ENCODE measurements around the gene NFIB. TPM values are rescaled to one million over a fixed set of nuclear protein-coding genes. Genes with fewer than 3 reads are reported as not detected.
A peak's percentile ranks its signal among the peaks of the same experiment; 100 is the strongest.

The NFIB gene
- total RNA-seq, 2 donors from 2014 or later, result 5.3 to 14.1 TPM

DNA sequence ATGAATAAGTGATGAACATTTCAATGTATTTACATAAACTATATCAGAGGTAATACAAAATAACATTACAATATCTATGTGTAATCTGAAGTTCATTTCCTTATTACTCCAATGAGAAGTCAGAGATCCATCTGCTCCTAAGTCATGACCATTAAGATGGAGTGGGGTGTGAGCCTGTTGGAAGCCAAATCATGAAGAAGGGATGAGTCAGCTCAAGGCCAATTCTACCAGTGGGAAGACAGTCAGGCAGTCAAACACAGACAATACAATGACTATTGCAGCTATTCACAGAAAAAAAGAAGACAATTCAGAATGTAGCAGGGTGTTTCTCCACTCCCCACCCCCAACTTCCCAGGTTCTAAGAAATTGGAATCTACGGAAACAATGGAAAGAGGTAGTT is 155.0 kb downstream of the NFIB start:
- Histone ChIP-seq H3K9me3 (ENCODE audit: control insufficient read depth, low read length) (no peaks in the 10 kb centered on the region), H3K27ac (ENCODE audit: low read depth, low read length) (no peak overlapping the region), H3K9ac (ENCODE audit: extremely low read depth, low read length, poor library complexity, severe bottlenecking) (no peak overlapping the region), H3K27me3 (ENCODE audit: control insufficient read depth, insufficient read depth, low read length, poor library complexity, severe bottlenecking) (peaks cover 31% of the 10 kb centered on the region), H3K36me3 (ENCODE audit: control insufficient read depth, insufficient read depth, low read length) (no peaks in the 10 kb centered on the region), H3K4me3 (ENCODE audit: low read length) (no peak overlapping the region), H3K4me1 (ENCODE audit: control insufficient read depth, insufficient read depth, low read length) (peaks cover 2% of the 10 kb centered on the region)
- TF ChIP-seq, protein P1, sequence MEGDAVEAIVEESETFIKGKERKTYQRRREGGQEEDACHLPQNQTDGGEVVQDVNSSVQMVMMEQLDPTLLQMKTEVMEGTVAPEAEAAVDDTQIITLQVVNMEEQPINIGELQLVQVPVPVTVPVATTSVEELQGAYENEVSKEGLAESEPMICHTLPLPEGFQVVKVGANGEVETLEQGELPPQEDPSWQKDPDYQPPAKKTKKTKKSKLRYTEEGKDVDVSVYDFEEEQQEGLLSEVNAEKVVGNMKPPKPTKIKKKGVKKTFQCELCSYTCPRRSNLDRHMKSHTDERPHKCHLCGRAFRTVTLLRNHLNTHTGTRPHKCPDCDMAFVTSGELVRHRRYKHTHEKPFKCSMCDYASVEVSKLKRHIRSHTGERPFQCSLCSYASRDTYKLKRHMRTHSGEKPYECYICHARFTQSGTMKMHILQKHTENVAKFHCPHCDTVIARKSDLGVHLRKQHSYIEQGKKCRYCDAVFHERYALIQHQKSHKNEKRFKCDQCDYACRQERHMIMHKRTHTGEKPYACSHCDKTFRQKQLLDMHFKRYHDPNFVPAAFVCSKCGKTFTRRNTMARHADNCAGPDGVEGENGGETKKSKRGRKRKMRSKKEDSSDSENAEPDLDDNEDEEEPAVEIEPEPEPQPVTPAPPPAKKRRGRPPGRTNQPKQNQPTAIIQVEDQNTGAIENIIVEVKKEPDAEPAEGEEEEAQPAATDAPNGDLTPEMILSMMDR (conservative IDR thresholded peaks at IDR 0.05), result no peak
- Mint-ChIP-seq H3K9me3 (no peaks in the 10 kb centered on the region), H3K36me3 (ENCODE audit: low read depth) (no peaks in the 10 kb centered on the region), H3K4me1 (peaks cover 28% of the 10 kb centered on the region), H3K4me3 (no peak overlapping the region), H3K27me3 (ENCODE audit: insufficient read depth) (peaks cover 8% of the 10 kb centered on the region), H3K27ac (no peak overlapping the region)
- 83% methylated on average over 1 of the region's 1 CpG; no CpG with 5 or more reads in 1 of the 2 experiments for WGBS, 2 experiments (ENCODE audit: insufficient coverage in 1 of 2, insufficient read length in 1 of 2)
- no peak for DNase-seq

DNA sequence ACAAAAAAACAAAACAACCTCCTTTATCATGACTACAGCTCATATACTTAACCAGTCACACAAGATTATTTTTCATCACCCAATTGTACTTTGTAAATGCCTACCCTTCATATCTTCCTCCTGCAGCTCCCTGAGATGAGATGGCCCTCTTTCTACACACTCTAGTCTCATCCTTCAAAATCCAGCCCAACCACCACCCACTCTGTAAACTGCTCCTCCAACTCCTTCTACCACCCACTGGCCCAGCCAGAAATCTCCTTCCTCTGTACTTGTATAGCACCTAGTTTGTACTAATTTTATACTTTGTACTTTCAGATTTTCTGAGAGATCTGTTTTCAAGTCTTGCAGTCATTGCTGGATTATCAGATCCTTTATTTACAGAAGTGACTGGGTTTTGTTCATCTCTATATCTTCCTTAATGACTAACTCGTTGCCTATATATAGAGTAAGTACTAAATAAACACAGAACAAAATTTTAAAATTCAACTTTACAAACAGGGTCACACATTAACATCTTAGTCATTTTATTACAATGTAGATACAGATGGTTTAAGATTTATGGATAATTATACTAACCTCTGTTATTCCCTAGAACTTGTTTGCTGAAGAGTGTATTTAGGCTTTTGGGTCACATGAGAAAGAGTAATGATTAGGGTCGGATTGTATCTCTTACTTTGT is 155.7 kb downstream of the NFIB start:
- Mint-ChIP-seq H3K4me1 (peaks cover 32% of the 10 kb centered on the region), H3K27ac (peak overlapping the region; percentile 12), H3K4me3 (no peak overlapping the region), H3K9me3 (no peaks in the 10 kb centered on the region), H3K36me3 (ENCODE audit: low read depth) (no peaks in the 10 kb centered on the region), H3K27me3 (ENCODE audit: insufficient read depth) (peaks cover 8% of the 10 kb centered on the region)
- no peaks in the 10 kb centered on the region for H3K36me3 ChIP-seq (ENCODE audit: control insufficient read depth, insufficient read depth, low read length)
- H3K9ac ChIP-seq (ENCODE audit: extremely low read depth, low read length, poor library complexity, severe bottlenecking), result no peak overlapping the region
- DNase-seq, result no peak
- no peak overlapping the region for H3K27ac ChIP-seq (ENCODE audit: low read depth, low read length)
- 94 to 100% methylated on average over 1 to 2 of the region's 2 CpGs for WGBS, 2 experiments (ENCODE audit: insufficient coverage in 1 of 2, insufficient read length in 1 of 2)
- H3K4me1 ChIP-seq (ENCODE audit: control insufficient read depth, insufficient read depth, low read length), result peaks cover 5% of the 10 kb centered on the region
- no peak overlapping the region for H3K4me3 ChIP-seq (ENCODE audit: low read length)
- H3K27me3 ChIP-seq (ENCODE audit: control insufficient read depth, insufficient read depth, low read length, poor library complexity, severe bottlenecking), result peaks cover 33% of the 10 kb centered on the region
- TF ChIP-seq, protein P1 (conservative IDR thresholded peaks at IDR 0.05), result no peak
- H3K9me3 ChIP-seq (ENCODE audit: control insufficient read depth, low read length), result no peaks in the 10 kb centered on the region

DNA sequence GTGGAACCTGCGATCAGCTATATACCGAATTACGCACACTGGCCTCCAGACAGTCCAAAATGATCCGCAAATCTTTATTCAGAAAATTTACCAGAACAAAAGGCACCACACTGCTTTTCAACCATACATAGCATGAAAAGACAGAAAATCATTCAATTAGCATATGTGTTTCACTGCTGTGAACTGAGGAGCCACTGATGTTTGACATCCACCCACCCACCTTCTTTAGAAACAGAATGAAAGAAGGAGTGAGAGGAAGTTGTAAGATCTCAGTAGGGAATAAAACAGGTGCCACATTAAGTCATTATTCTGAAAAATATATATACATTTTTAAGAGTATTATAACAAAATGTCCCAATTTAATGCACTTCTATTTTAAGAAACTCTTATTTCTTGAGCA is 156.8 kb downstream of the NFIB start:
- Mint-ChIP-seq H3K27me3 (ENCODE audit: insufficient read depth) (peaks cover 8% of the 10 kb centered on the region), H3K9me3 (no peaks in the 10 kb centered on the region), H3K36me3 (ENCODE audit: low read depth) (no peaks in the 10 kb centered on the region), H3K27ac (no peak overlapping the region), H3K4me3 (no peak overlapping the region), H3K4me1 (peaks cover 42% of the 10 kb centered on the region)
- H3K27ac ChIP-seq (ENCODE audit: low read depth, low read length), result no peak overlapping the region
- TF ChIP-seq, protein P1 (conservative IDR thresholded peaks at IDR 0.05), result no peak
- DNase-seq, result no peak
- WGBS, 2 experiments (ENCODE audit: insufficient coverage in 1 of 2, insufficient read length in 1 of 2), result 89 to 91% methylated on average over 3 to 4 of the region's 4 CpGs
- no peaks in the 10 kb centered on the region for H3K9me3 ChIP-seq (ENCODE audit: control insufficient read depth, low read length)
- no peak overlapping the region for H3K4me3 ChIP-seq (ENCODE audit: low read length)
- peaks cover 5% of the 10 kb centered on the region for H3K4me1 ChIP-seq (ENCODE audit: control insufficient read depth, insufficient read depth, low read length)
- peaks cover 38% of the 10 kb centered on the region for H3K27me3 ChIP-seq (ENCODE audit: control insufficient read depth, insufficient read depth, low read length, poor library complexity, severe bottlenecking)
- no peaks in the 10 kb centered on the region for H3K36me3 ChIP-seq (ENCODE audit: control insufficient read depth, insufficient read depth, low read length)
- no peak overlapping the region for H3K9ac ChIP-seq (ENCODE audit: extremely low read depth, low read length, poor library complexity, severe bottlenecking)

Measured in endodermal cell (in vitro differentiated cells).